NCI-H460 (cell line): ENCODE data around the gene EFNA4. TPM values are rescaled to one million over a fixed set of nuclear protein-coding genes. Genes with fewer than 3 reads are reported as not detected.
A peak's percentile ranks its signal among the peaks of the same experiment; 100 is the strongest.

Source experiments
- DNase-seq: peaks from one replicate; pipeline ENCODE4 v3.0.0-alpha.2; 2016; ENCODE audit warnings: low read depth; ENCODE audit errors: extremely low read depth
- total RNA-seq: library from RNA; depleted of rRNA; stranded (reverse); fragments of >200 nt; shearing (Covaris generic); gene quantifications from 2 replicates; pipeline ENCODE4 v1.2.3, GENCODE V29; 2014

The EFNA4 gene
- total RNA-seq, 1 experiment from 2014 or later = 12.1 TPM

- no peak for DNase-seq
Measured at GRCh38 chr1:155071701-155072100, 8.2 kb downstream of the EFNA4 start.

- DNase-seq = no peak
Measured at GRCh38 chr1:155072531-155073289, 9.2 kb downstream of the EFNA4 start.

- DNase-seq = no peak
Measured at GRCh38 chr1:155073377-155074242, 10.1 kb downstream of the EFNA4 start.

GRCh38 chr1:155075535-155075934, 12.0 kb downstream of the EFNA4 start:
- DNase-seq = no peak

- no peak for DNase-seq
Measured at GRCh38 chr1:155076371-155076770, 12.8 kb downstream of the EFNA4 start.

- DNase-seq = no peak
Measured at GRCh38 chr1:155077346-155077745, 13.8 kb downstream of the EFNA4 start.

GRCh38 chr1:155077758-155078445, 14.4 kb downstream of the EFNA4 start:
- DNase-seq = no peak

GRCh38 chr1:155078469-155079209, 15.1 kb downstream of the EFNA4 start, which contains the start of gene EFNA3:
EFNA3 (plus strand) TSS chr1:155078837; CDS start chr1:155078942, 105 bp downstream.
- DNase-seq = peak; percentile 63

GRCh38 chr1:155079210-155079486, 15.6 kb downstream of the EFNA4 start:
- DNase-seq = no peak

- DNase-seq = no peak
Measured at GRCh38 chr1:155079487-155080311, 16.2 kb downstream of the EFNA4 start.

GRCh38 chr1:155080312-155081228, 17.0 kb downstream of the EFNA4 start:
- no peak for DNase-seq

GRCh38 chr1:155081472-155082300, 18.1 kb downstream of the EFNA4 start:
- DNase-seq = no peak

- DNase-seq = no peak
Measured at GRCh38 chr1:155082301-155083051, 18.9 kb downstream of the EFNA4 start.

- no peak for DNase-seq
Measured at GRCh38 chr1:155083052-155083541, 19.6 kb downstream of the EFNA4 start.

- peak; percentile 74 for DNase-seq
Measured at GRCh38 chr1:155083865-155084721, 20.6 kb downstream of the EFNA4 start.
